Cerebellar nuclear complex (tissue), 1 donor: ENCODE results near the gene EBNA1BP2.
"Not testable (repeated sequence)": the region's sequence is repeated elsewhere in the genome, so short reads cannot be mapped to it uniquely, and the experiment has no call there.

Experiments
- DNase-seq, 2 experiments: peaks; one replicate each; lab custom pipeline; 2025; lab: John Stamatoyannopoulos, UW

Gene EBNA1BP2

GRCh38 chr1:43171876-43172526 is at the start of gene EBNA1BP2, which contains the start of gene CFAP57:
Gene EBNA1BP2, minus strand, starts transcription at chr1:43172290. Its CDS starts 172 bp downstream, at chr1:43172118.
Gene CFAP57, plus strand, starts transcription at chr1:43172330. Its CDS starts 424 bp downstream, at chr1:43172754.
- DNase-seq = peak in 1 of 2 experiments; percentile 60

GRCh38 chr1:43221797-43222196 is 49.7 kb upstream of the EBNA1BP2 start:
- DNase-seq = no peak

- no peak for DNase-seq
Observed at GRCh38 chr1:43220905-43221778, 49.1 kb upstream of the EBNA1BP2 start.

- DNase-seq = no peak
Observed at GRCh38 chr1:43217747-43218146, 45.7 kb upstream of the EBNA1BP2 start.

GRCh38 chr1:43214501-43215444 is 42.7 kb upstream of the EBNA1BP2 start:
- no peak for DNase-seq

GRCh38 chr1:43208277-43208676 is 36.2 kb upstream of the EBNA1BP2 start:
- DNase-seq = not testable (repeated sequence)

GRCh38 chr1:43207229-43207853 is 35.3 kb upstream of the EBNA1BP2 start:
- DNase-seq = no peak

- no peak for DNase-seq
Observed at GRCh38 chr1:43206600-43207228, 34.6 kb upstream of the EBNA1BP2 start.

- no peak for DNase-seq
Observed at GRCh38 chr1:43205671-43206070, 33.6 kb upstream of the EBNA1BP2 start.

GRCh38 chr1:43204394-43204793 is 32.3 kb upstream of the EBNA1BP2 start:
- DNase-seq = no peak

GRCh38 chr1:43203859-43204258 is 31.8 kb upstream of the EBNA1BP2 start:
- no peak for DNase-seq

GRCh38 chr1:43199093-43199726 is 27.1 kb upstream of the EBNA1BP2 start:
- DNase-seq = no peak

- DNase-seq = no peak
Observed at GRCh38 chr1:43197343-43198127, 25.4 kb upstream of the EBNA1BP2 start.

GRCh38 chr1:43194509-43194908 is 22.4 kb upstream of the EBNA1BP2 start:
- no peak for DNase-seq

GRCh38 chr1:43188106-43188505 is 16.0 kb upstream of the EBNA1BP2 start:
- no peak for DNase-seq

- no peak for DNase-seq
Observed at GRCh38 chr1:43184995-43185394, 12.9 kb upstream of the EBNA1BP2 start.

GRCh38 chr1:43184388-43184787 is 12.3 kb upstream of the EBNA1BP2 start:
- no peak for DNase-seq

GRCh38 chr1:43177691-43178090 is 5.6 kb upstream of the EBNA1BP2 start:
- no peak for DNase-seq

GRCh38 chr1:43174873-43175272 is 2.8 kb upstream of the EBNA1BP2 start:
- DNase-seq = no peak

GRCh38 chr1:43172527-43172972 is 460 bp upstream of the EBNA1BP2 start:
- peak; percentile 56 to 57 for DNase-seq
